Breast epithelium (tissue), 3 donors: Measurements from ENCODE around the gene TERF2IP.

Experiments used
- POLR2A ChIP-seq: fragments of 450-650 bp; IDR thresholded peaks from one replicate; pipeline ENCODE4 v1.6.1; 2016; ENCODE audit warnings: antibody characterized with exemption, mild to moderate bottlenecking, moderate library complexity
- POLR2AphosphoS5 ChIP-seq, 3 donors: sonication (generic); formaldehyde crosslinking; IDR thresholded peaks; one replicate each; pipeline ENCODE4 v1.6.1; 2017; ENCODE audit warnings: antibody characterized with exemption in 3 of 3
- TF ChIP-seq, protein P1 (sequence below), 3 donors: fragments of 450-650 bp; IDR thresholded peaks; one replicate each; pipeline ENCODE4 v1.5.1; 2016 to 2017; ENCODE audit warnings: antibody characterized with exemption in 3 of 3, mild to moderate bottlenecking in 3 of 3, moderate library complexity in 3 of 3

DNA sequence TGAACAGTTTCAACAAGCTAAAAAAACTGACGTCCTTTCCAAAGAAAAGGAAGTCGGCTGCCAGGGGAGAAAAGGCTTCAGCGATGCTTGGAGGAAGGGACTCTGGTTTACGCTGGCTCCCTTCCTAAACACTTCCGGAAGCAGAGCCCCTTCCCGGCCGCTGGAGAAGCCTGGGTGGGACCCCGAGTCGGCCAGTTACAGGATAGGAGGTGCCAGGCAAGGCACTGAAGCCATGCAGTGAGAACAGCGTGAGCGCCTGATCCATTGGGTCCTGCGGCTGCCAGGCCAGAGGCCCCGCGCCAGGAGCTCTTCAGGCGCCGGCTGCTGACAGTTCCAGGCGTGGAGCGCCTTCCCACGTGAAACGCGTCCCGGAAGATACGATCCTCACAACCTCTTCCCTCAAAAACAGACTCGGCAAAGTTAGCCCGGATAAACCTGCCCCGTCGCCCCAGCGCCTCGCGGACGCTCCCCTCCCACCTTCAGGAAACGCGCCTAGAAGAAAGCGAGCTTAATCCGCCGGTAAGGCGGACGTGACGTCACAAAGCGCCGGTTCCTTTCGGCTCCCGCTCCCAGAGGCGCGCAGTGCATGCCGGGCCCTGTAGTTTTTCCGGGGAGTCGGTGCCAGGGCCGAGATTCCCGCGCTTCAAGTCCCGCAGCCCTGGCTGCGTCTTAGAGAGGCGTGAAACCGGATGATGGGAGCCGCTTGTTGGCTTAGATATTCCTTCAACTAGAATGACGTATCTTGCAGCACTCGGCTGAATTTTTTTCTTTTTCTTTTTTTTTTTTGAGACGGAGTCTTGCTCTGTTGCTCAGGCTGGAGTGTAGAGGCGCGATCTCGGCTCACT lies 24.6 kb upstream of the TERF2IP start, which contains the start of gene ADAT1:
- TF ChIP-seq, protein P1, sequence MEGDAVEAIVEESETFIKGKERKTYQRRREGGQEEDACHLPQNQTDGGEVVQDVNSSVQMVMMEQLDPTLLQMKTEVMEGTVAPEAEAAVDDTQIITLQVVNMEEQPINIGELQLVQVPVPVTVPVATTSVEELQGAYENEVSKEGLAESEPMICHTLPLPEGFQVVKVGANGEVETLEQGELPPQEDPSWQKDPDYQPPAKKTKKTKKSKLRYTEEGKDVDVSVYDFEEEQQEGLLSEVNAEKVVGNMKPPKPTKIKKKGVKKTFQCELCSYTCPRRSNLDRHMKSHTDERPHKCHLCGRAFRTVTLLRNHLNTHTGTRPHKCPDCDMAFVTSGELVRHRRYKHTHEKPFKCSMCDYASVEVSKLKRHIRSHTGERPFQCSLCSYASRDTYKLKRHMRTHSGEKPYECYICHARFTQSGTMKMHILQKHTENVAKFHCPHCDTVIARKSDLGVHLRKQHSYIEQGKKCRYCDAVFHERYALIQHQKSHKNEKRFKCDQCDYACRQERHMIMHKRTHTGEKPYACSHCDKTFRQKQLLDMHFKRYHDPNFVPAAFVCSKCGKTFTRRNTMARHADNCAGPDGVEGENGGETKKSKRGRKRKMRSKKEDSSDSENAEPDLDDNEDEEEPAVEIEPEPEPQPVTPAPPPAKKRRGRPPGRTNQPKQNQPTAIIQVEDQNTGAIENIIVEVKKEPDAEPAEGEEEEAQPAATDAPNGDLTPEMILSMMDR (IDR thresholded peaks at IDR 0.05) = no peak
- TF ChIP-seq POLR2A (peak; percentile 64), POLR2AphosphoS5 (IDR thresholded peaks at IDR 0.05) (peak; percentile 1 to 93 (median 85))
